NCI-H2081 treated with DMSO at 0.1 percent for 48 hours (cell line): ENCODE data around the gene TAS2R42.

Source experiments
- DNase-seq: peaks from one replicate; lab custom pipeline; 2025; lab: John Stamatoyannopoulos, UW

Gene TAS2R42

GRCh38 chr12:11144297-11144696 lies 42.4 kb downstream of the TAS2R42 start:
- no peak for DNase-seq

DNA sequence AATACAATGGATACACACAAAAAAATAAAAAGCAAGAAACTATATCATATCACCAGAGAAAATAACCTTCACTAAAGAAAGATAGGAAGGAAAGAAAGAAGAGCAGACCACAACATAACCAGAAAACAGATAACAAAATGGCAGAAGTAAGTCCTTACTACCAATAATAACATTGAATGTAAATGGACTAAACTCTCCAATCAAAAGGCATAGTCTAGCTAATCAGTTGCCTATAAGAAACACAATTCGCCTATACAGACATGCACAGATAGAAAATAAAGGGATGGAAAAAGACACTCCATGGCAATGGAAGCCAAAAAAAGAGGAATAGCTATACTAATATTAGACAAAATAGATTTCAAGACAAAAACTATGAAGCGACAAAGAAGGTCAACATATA lies 43.4 kb downstream of the TAS2R42 start:
- DNase-seq = no peak

- DNase-seq = no peak
These were observed 50.7 kb downstream of the TAS2R42 start for GRCh38 chr12:11136075-11136474.
